Upper lobe of right lung (tissue), 1 donor: ENCODE data around the gene CYTH4. TPM values are rescaled to one million over a fixed set of nuclear protein-coding genes. Genes with fewer than 3 reads are reported as not detected.

Experiments used
- ATAC-seq: fragments of 200-7000 bp; cut with Tn5 transposase; one replicate; pipeline ENCODE4 v1.9.1; 2020; ENCODE audit warnings: mild to moderate bottlenecking, moderate library complexity
- DNase-seq: peaks from one replicate; pipeline ENCODE4 v3.0.0-alpha.2; 2020
- H3K27ac ChIP-seq: fragments of 200-600 bp; one replicate; pipeline ENCODE4 v1.8.0; 2022
- H3K27me3 ChIP-seq: fragments of 200-600 bp; one replicate; pipeline ENCODE4 v1.8.0; 2022; ENCODE audit warnings: mild to moderate bottlenecking
- H3K36me3 ChIP-seq: fragments of 200-600 bp; one replicate; pipeline ENCODE4 v1.8.0; 2022
- H3K4me1 ChIP-seq: fragments of 200-600 bp; one replicate; pipeline ENCODE4 v1.8.0; 2022
- H3K4me3 ChIP-seq: fragments of 200-600 bp; one replicate; pipeline ENCODE4 v1.8.0; 2022; ENCODE audit warnings: mild to moderate bottlenecking
- H3K9me3 ChIP-seq: fragments of 200-600 bp; one replicate; pipeline ENCODE4 v1.8.0; 2022
- intact Hi-C: fragments of 100-400 bp; cut with DNase I; formaldehyde crosslinking; loops from one replicate; pipeline ENCODE4 v1.11.0; 2022
- total RNA-seq: library from RNA; stranded (reverse); fragmentation: NEBNext Ultra II Directional; extraction: Animal tissue kit (Norgen Biotek cat#: 25700); gene quantifications from one replicate; pipeline ENCODE4 v1.2.1, GENCODE V29; 2021
- TF ChIP-seq, protein P1 (sequence below): fragments of 200-600 bp; IDR thresholded peaks from one replicate; pipeline ENCODE4 v1.8.0; 2022; ENCODE audit warnings: antibody characterized with exemption
- donor health status: DM: no; HTN: yes; CAD: no; lungs with severe emphysema.

CYTH4 gene
- total RNA-seq, 1 donor from 2014 or later = 37.9 TPM

DNA sequence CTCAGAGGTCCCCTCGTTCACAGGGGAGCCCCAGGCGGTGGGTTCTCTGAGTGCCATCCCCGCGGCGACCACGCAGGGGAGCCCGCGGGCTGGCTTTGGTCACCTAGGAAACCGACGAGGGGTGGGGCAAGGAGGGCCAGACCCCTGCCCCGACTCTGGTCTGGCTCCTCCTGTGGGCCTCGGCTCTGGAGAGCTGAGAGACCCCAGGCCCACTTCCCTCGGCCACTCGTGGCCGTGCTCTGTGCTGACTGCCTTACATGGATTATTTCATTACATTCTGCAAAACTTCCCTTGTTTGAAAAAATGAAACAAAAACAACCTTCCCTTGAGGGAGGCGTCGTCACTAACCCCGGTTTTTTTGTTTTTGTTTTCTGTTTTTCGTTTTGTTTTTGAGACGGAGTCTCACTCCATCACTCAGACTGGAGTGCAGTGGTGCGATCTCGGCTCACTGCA, 15.1 kb upstream of the CYTH4 start:
- intact Hi-C loops = no loop called here
- peak; percentile 83 for ATAC-seq
- peak; percentile 76 for DNase-seq
- H3K4me3 ChIP-seq = peak overlapping the region; percentile 36
- no peaks in the 10 kb centered on the region for H3K27me3 ChIP-seq
- peak overlapping the region; percentile 69 for H3K27ac ChIP-seq
- H3K36me3 ChIP-seq = no peaks in the 10 kb centered on the region
- H3K4me1 ChIP-seq = peaks cover 12% of the 10 kb centered on the region
- TF ChIP-seq, protein P1, sequence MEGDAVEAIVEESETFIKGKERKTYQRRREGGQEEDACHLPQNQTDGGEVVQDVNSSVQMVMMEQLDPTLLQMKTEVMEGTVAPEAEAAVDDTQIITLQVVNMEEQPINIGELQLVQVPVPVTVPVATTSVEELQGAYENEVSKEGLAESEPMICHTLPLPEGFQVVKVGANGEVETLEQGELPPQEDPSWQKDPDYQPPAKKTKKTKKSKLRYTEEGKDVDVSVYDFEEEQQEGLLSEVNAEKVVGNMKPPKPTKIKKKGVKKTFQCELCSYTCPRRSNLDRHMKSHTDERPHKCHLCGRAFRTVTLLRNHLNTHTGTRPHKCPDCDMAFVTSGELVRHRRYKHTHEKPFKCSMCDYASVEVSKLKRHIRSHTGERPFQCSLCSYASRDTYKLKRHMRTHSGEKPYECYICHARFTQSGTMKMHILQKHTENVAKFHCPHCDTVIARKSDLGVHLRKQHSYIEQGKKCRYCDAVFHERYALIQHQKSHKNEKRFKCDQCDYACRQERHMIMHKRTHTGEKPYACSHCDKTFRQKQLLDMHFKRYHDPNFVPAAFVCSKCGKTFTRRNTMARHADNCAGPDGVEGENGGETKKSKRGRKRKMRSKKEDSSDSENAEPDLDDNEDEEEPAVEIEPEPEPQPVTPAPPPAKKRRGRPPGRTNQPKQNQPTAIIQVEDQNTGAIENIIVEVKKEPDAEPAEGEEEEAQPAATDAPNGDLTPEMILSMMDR = peak; percentile 82
- no peaks in the 10 kb centered on the region for H3K9me3 ChIP-seq

- DNase-seq (peak; percentile 57), ATAC-seq (peak; percentile 29)
- Histone ChIP-seq H3K4me3 (peak overlapping the region; percentile 36), H3K27me3 (no peaks in the 10 kb centered on the region), H3K27ac (peak overlapping the region; percentile 69), H3K36me3 (no peaks in the 10 kb centered on the region), H3K9me3 (no peaks in the 10 kb centered on the region), H3K4me1 (peaks cover 12% of the 10 kb centered on the region)
- intact Hi-C loops = no loop called here
- TF ChIP-seq, protein P1 = no peak
Observed at GRCh38 chr22:37267661-37268413, 14.5 kb upstream of the CYTH4 start.

GRCh38 chr22:37269936-37270678, 12.2 kb upstream of the CYTH4 start:
- H3K4me1 ChIP-seq = peaks cover 12% of the 10 kb centered on the region
- peak; percentile 21 for ATAC-seq
- no peaks in the 10 kb centered on the region for H3K9me3 ChIP-seq
- H3K4me3 ChIP-seq = no peak overlapping the region
- H3K36me3 ChIP-seq = no peaks in the 10 kb centered on the region
- DNase-seq = no peak
- intact Hi-C loops = no loop called here
- H3K27me3 ChIP-seq = no peaks in the 10 kb centered on the region
- H3K27ac ChIP-seq = no peak overlapping the region
- TF ChIP-seq, protein P1 = no peak

DNA sequence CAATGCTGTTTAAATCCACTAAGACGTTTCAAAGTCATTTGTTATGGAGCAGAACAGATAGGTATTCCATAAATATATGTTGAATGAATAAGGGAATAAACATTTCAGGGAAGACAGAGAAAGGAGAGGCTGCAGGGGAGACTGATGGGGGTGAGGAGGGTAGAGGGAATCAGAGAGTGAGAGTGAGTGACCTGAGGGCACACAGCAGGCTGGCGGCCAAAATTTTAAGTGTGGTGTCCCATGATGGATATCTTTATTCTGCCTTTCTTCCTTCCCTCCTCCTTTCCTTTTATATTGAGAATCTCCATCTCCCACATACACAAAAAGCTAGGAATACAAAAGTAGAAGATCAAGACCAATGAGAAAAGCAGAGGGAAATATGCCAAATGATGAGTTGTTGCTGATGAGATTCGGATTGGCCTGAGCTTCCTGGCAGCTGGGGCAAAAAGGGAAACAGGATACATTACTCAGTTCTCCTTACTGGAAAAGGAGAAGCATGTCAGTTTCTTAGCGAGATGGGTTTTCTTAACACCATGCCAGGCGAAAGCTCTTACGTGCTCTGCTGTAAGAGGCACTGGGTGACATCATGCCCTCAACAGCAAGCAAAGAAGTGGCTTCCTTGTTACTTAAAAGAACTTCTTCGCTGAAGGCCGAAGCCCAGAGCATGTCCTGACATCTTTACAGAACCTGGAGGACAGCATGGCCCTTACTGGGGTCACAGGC, 11.2 kb upstream of the CYTH4 start:
- DNase-seq (no peak), ATAC-seq (peak; percentile 51)
- Histone ChIP-seq H3K4me1 (peaks cover 12% of the 10 kb centered on the region), H3K27ac (no peak overlapping the region), H3K4me3 (no peak overlapping the region), H3K36me3 (no peaks in the 10 kb centered on the region), H3K9me3 (no peaks in the 10 kb centered on the region), H3K27me3 (no peaks in the 10 kb centered on the region)
- TF ChIP-seq, protein P1 = no peak
- intact Hi-C loops = no loop called here

- no peaks in the 10 kb centered on the region for H3K36me3 ChIP-seq
- no peak for DNase-seq
- H3K27me3 ChIP-seq = no peaks in the 10 kb centered on the region
- TF ChIP-seq, protein P1 = no peak
- no peaks in the 10 kb centered on the region for H3K9me3 ChIP-seq
- H3K27ac ChIP-seq = peak overlapping the region; percentile 42
- H3K4me3 ChIP-seq = no peak overlapping the region
- H3K4me1 ChIP-seq = no peaks in the 10 kb centered on the region
- intact Hi-C loops = no loop called here
- ATAC-seq = peak; percentile 36
Observed at GRCh38 chr22:37273126-37273845, 9.0 kb upstream of the CYTH4 start.
